GM18511 (cell line): ENCODE measurements around the gene ZDHHC8.

Experiments used
- ATAC-seq: cut with Tn5 transposase; IDR thresholded peaks from one replicate; pipeline ENCODE4 v1.9.1; 2021; ENCODE audit warnings: mild to moderate bottlenecking, moderate library complexity; ENCODE audit not compliant: unreplicated experiment

ZDHHC8 gene

DNA sequence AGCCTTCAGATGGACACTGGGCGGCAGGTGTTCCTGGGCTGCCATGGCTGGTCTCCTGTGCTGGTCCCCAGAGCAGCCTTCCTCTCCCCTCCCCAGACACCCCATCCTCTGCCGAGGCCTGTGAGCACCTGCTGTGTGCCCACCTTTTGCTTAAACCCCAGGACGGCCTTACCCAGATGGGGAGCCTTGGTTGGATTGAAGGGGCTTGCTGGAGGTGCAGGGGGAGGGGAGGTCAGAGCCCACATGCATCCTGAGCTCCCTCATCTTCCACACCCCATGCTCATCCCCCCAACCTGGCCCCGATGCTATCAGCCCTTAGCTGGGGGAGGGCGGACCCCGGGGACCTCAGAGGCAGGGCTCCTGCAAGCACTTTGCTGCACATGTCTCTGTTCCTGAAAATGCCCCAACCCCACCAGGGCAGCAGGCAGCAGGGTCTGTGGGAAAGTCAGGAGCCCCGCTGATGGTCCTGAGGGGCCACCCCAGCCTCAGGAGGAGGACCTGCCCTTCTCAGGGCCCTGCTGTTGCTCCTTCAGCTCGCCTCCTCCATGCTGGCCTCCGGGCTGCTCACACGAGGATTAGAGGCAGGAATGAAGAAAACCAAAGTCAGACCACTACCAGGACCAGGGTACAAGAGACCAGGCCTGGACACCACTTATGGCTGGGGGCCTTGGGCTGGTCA, 60.8 kb downstream of the ZDHHC8 start:
- no peak for ATAC-seq

DNA sequence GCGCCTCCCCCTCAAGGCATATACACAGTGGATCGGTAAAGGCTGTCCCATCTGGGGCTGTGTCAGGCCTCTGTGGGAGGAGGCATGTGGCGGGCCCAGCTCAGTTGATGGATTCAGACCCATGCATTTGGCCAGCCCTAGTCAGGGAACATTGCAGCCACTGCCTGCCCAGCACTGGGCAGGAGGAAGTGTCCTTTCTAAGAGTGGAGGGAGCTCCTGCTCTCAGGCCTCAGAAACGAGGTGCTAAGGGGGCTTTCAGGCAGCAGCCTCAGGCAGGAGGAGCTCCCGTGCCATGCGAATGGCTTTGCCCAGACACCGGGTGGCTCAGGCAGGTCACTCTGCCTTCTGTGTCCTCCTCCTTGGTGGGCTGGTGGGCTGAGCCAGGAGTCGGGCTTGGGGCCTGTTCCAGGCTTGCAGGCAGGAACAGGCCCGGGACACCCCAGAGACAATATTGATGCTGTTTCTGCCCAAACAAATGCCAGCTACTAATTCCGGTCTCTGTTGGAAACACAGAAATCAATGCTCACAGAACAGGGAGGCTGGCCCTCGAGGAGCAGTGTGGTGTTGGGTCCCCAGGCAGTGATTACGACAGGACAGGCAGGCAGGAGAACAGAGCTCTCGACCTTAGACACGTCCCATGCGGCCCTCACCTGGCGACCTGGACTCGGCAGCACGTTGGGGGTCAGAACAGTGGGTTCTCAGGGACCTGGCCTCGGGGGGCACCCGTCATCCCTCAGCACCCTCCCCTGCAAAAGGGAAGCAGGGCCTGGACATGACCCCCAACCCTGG, 61.6 kb downstream of the ZDHHC8 start:
- no peak for ATAC-seq

DNA sequence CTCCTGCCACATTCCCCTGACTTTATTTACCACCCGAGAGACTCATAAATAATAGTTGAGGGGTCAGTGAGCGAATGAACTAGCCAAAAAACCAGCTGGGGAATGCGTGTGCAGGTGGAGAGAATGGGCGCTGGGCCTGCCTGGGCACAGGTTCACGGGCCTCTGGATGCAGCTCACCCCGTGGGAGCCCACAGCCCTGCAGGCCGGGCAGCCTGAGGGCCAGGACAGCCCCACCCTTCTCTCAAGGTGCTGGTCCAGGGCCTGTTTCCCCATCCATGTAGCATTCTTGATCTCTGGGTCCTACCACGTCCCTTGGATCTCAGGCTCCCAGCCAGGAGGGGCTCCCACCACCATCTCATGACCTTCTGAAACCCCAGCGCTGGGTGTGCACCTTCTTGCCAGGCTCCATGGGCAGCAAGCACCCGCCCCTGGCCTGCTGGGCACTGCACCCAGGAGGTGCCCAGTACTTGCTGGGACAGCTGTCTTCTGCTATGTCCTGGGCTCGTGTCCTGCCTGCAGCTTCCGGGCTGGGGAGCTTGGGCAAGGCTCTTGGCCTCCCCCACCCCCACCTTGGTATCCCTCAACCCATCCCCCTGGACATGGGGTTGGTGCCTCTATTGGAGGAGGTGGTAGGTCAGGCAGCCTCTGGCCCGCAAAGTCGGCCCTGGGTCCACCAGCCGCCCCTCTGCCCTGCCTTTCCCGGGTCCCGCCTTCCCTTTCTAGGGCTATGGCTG, 62.3 kb downstream of the ZDHHC8 start:
- ATAC-seq: no peak

DNA sequence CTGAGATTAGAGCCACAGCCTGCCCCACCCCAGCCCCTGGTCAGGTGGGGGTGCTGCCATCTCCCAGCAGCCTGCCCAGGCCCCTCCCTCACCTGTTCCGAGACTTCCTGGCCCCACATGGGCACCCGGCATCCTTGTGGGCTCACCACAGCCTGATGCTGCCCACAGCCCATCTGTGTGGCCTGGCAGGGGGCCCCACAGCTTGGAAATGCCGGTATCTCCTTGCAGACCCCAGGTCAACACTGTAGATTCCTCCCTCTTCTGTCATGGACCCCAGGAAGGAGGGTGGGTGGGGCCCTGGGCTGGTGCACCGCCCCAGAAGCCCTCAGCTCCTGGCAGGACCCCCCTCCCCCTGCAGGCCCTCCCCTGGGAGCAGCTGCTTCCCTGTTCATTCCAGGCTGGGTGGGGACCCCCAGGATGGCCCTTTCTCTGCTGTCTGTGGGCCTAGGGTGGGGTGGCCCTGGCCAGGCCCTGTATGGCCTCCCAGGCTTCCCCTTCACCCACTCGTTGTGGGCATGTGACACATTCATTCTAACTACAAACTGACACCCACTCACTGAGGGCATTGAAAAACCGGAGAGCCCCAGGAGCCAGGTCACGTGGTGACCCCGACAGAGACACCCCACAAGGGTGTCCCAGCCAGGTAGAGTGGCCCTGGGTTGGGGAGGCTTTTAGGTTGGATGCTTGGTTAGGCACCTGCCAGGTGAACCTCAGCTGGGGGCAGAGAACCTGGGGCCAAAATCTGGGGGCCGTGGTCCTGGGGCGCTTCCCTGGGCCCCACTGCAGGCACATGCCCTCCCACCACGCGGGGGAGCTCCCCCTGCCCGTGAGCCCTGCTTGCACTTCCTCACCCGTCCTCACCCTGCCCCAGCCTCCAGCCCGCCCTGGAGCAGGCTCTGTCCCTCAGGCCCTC, 63.3 kb downstream of the ZDHHC8 start:
- no peak for ATAC-seq

DNA sequence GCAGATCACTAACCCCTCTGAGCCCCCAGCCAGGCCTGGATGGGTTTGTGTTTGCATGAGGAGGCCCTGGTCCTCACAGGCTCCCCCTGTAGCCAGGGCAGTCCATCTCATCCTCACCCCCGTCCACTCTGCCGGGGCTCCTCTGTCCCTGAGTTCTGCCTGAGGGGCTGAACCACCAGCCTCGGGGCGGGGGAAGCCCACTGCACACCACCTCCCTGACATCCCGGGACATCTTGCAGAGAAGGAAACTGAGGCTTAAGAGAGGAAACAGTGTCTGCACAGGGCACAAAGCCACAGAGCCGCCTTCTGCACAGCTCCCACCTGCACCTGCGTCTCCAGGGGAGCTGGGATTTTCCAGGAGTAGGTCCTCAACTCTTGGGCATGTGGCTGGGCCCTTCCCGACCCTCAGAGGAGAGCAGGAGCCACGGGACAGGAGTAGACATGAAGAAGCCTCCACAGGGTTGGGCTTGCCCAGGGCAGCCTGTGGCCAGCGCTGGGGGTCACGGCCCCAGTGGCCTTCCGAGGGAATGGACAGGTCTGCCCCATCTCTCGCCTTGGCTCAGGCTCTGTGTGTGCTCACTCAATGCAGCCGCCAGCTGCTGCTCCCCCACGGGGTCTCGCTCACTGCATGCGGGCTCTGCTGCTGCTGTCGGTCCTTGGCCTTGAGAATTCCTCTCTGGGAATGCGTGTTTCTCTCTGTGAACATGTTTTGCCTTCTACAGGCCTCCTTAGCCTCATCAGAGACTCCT, 64.7 kb downstream of the ZDHHC8 start:
- ATAC-seq: no peak
